Activated CD8-positive, alpha-beta T cell treated with anti-CD3 and anti-CD28 coated beads, Interleukin-2, amount 10 ng/mL, durations not matched to agents 7 days and 5 days (primary cell): Measurements from ENCODE around the gene KRTAP13-2. TPM values are rescaled to one million over a fixed set of nuclear protein-coding genes. Genes with fewer than 3 reads are reported as not detected.

ENCODE experiments used
- ATAC-seq: fragments of 150-1000 bp; cut with Tn5 transposase; one replicate; pipeline ENCODE4 v1.10.0; 2021; ENCODE audit warnings: moderate library complexity
- CTCF ChIA-PET: fragments of 350-600 bp; sonication (Branson Sonifier 250); formaldehyde crosslinking; loops from one replicate; lab custom pipeline; 2021; ENCODE audit warnings: antibody characterized with exemption; lab: Charles Lee
- POLR2A ChIA-PET: fragments of 350-600 bp; sonication (Branson Sonifier 250); formaldehyde crosslinking; loops from one replicate; lab custom pipeline; 2021; ENCODE audit warnings: antibody characterized with exemption; lab: Charles Lee
- DNase-seq: peaks from one replicate; pipeline ENCODE4 v3.0.0-alpha.2; 2020
- H3K27ac Mint-ChIP-seq: one replicate; pipeline ENCODE4 v1.8.0; 2021; ENCODE audit warnings: mild to moderate bottlenecking, mixed read lengths
- H3K27me3 Mint-ChIP-seq: one replicate; pipeline ENCODE4 v1.8.0; 2021; ENCODE audit warnings: low read depth, mixed read lengths
- H3K36me3 Mint-ChIP-seq: one replicate; pipeline ENCODE4 v1.8.0; 2021; ENCODE audit warnings: low read depth, mixed read lengths
- H3K4me1 Mint-ChIP-seq: one replicate; pipeline ENCODE4 v1.8.0; 2021; ENCODE audit warnings: low read depth, mixed read lengths
- H3K4me3 Mint-ChIP-seq: one replicate; pipeline ENCODE4 v1.8.0; 2021; ENCODE audit warnings: mild to moderate bottlenecking, mixed read lengths
- H3K9me3 Mint-ChIP-seq: one replicate; pipeline ENCODE4 v1.8.0; 2022; ENCODE audit warnings: mixed read lengths; ENCODE audit not compliant: insufficient read depth
- total RNA-seq, 2 experiments: library from RNA; stranded (reverse); gene quantifications; one replicate each; pipeline ENCODE4 v1.2.3, GENCODE V29; 2021

Gene KRTAP13-2
- total RNA-seq, 2 experiments from 2014 or later: not detected

DNA sequence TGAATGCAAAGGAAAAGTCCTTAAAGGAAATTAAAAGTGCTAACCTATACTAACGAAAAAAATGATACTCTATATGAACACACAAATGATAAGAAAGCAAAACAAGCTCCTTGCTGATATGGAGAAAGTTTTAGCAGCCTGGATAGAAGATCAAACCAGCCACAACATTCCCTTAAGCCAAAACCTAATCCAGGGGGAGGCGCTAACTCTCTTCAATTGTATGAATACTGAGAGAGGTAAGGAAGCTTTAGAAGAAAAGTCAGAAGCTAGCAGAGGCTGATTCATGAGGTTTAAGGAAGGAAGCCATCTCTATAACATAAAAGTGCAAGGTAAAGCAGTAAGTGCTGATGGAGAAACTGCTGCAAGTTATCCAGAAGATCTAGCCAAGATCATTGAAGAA, 27.1 kb downstream of the KRTAP13-2 start:
- ATAC-seq (no peak), DNase-seq (no peak)
- Mint-ChIP-seq H3K27ac (no peak overlapping the region), H3K4me1 (no peaks in the 10 kb centered on the region), H3K27me3 (no peaks in the 10 kb centered on the region), H3K4me3 (no peak overlapping the region), H3K9me3 (no peaks in the 10 kb centered on the region), H3K36me3 (no peaks in the 10 kb centered on the region)
- ChIA-PET CTCF (no interaction called here), POLR2A (no interaction called here)

DNA sequence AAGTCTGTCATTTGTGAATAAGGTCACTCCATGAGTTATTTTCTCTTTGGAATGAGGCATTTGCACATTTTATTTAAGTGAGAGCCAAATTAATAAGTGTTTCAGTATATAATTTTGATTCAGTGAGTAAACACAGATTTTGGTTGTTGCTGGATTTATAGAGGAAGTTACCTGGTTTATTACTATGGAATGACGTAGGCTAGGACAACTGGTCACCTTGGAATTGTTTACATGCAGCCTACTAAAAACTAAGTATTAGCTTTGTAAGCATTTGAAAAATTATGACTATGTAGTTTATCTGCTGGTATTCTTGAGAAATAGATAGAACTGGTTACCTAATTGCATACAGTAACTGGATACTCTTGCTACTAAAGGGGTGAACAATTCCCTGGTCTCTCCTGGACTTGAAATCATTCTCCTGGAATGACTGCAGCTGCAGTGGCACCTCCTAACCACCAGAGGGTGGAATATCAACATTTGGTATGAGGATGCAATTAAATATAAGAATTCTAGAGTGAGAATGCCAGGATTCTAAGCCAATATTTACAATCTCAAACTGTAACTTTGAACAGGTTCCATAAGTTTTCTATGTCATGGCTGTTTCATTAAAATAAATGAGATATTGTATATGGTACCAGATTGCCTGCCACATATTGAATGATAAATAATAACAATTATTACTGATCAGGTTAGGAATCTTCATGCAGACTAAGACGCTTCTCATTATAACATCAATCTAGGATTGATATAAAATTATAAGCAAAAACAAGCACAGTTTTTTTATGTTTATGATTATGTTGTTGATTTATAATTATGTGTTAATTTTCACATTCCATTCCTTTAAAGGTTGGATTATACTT, 31.1 kb downstream of the KRTAP13-2 start:
- H3K27ac Mint-ChIP-seq: no peak overlapping the region
- CTCF ChIA-PET: interaction anchor here (1.2 kb wide), 1 partner anchor 11 kb away, joined by 7 read pairs; no protein-coding TSS in a partner anchor
- ATAC-seq: no peak

DNA sequence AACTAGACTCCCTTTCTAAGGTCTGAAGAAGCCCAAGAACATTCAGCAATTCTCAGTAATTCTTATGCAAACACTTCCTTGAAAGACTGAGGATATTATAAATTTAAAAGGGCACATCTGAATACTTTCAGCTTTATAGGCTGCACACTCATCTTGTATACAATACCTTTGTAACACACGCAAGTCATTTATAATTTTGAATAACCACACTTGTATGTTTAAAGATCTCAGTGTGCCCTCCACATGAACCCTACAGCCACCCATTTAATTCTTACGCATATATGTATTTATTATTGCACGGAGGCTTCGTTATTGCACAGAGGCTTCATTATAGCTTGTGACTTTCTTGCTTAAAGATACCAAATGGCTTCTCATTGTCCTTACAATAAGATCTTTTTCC, 33.4 kb downstream of the KRTAP13-2 start:
- Mint-ChIP-seq H3K4me3 (no peak overlapping the region), H3K9me3 (no peaks in the 10 kb centered on the region), H3K27me3 (no peaks in the 10 kb centered on the region), H3K36me3 (no peaks in the 10 kb centered on the region), H3K4me1 (no peaks in the 10 kb centered on the region), H3K27ac (no peak overlapping the region)
- POLR2A ChIA-PET: no interaction called here
- no peak for DNase-seq
- CTCF ChIA-PET: no interaction called here
- ATAC-seq: no peak

More for the DNA sequence above, 31.1 kb downstream of the KRTAP13-2 start:
- no peaks in the 10 kb centered on the region for H3K9me3 Mint-ChIP-seq
- H3K4me1 Mint-ChIP-seq: no peaks in the 10 kb centered on the region
- POLR2A ChIA-PET: no interaction called here
- no peaks in the 10 kb centered on the region for H3K36me3 Mint-ChIP-seq
- no peaks in the 10 kb centered on the region for H3K27me3 Mint-ChIP-seq
- DNase-seq: no peak
- no peak overlapping the region for H3K4me3 Mint-ChIP-seq

DNA sequence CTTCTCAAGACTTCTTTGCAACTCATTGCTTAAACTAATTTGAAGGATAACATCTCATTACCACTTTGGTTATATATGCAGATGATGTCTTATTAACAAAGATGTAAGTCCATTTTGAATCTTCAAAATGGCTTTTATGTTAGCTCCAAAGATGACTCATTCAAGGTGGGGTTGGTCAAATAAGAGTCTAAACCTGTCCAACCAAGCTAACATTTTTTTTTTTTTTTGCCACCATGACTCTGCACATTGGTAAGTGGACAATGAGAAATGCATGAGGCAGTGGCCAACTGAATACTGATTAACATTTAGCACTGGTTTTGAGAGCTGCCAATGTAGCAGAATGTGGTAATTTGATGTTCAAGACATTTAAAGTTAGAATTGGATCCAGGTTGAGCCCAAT, 34.3 kb downstream of the KRTAP13-2 start:
- no peaks in the 10 kb centered on the region for H3K36me3 Mint-ChIP-seq
- DNase-seq (no peak), ATAC-seq (no peak)
- H3K4me3 Mint-ChIP-seq: no peak overlapping the region
- no peaks in the 10 kb centered on the region for H3K9me3 Mint-ChIP-seq
- POLR2A ChIA-PET: no interaction called here
- H3K4me1 Mint-ChIP-seq: no peaks in the 10 kb centered on the region
- CTCF ChIA-PET: no interaction called here
- H3K27ac Mint-ChIP-seq: no peak overlapping the region
- no peaks in the 10 kb centered on the region for H3K27me3 Mint-ChIP-seq

DNA sequence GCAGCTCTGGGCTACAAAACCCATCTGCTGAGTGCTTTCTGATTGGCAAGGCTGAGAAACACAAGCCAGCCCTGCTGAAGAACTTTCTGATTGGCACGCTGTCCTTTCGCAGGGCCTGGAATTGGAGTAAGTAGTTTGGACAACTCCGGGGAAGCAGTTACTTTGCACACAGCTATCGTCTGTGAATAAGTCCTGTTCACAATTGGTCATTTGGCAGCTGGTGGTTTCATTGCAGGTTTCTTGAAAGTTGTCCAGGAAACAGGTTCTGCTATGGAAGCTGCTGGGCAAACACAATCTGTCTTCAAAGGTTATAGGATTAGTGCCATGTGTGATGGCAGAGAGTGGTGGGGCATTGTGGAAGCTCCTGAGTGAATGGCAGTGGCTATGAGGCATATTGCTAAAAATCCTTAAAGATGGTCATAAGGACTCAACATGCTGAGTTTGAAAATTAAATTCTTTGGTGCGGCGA, 34.8 kb downstream of the KRTAP13-2 start, which contains the start of gene KRTAP27-1:
Gene KRTAP27-1, minus strand, starts transcription at position 419 of the 469 bp plus-strand sequence. Its CDS starts 26 bp downstream, at position 393.
- H3K27ac Mint-ChIP-seq: no peak within 1 kb of the TSS
- no peak for ATAC-seq
- no peaks in the 10 kb centered on the region for H3K9me3 Mint-ChIP-seq
- ChIA-PET CTCF (no interaction called here), POLR2A (no interaction called here)
- DNase-seq: no peak
- H3K36me3 Mint-ChIP-seq: no peaks in the 10 kb centered on the region
- H3K4me1 Mint-ChIP-seq: no peaks in the 10 kb centered on the region
- H3K27me3 Mint-ChIP-seq: no peaks in the 10 kb centered on the region
- no peak within 1 kb of the TSS for H3K4me3 Mint-ChIP-seq

DNA sequence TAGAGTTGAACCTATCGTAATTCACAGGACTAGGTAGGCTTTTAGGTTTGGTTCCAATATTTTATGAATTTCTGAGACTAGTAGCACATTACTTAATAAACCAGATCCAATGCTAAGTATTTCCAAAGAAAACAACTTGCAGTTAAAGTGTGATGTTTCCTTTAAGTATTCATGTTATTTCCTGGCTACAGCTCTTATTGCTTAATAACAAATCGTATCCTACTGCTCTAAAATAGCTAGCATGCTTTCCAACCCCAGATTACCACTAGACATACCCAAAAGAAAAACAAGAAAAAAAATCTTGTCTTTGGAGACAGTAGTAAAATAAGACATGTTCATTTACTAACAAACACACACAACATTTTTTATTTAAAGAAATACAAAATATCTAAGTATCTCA, 35.5 kb downstream of the KRTAP13-2 start:
- no peak overlapping the region for H3K4me3 Mint-ChIP-seq
- no peaks in the 10 kb centered on the region for H3K4me1 Mint-ChIP-seq
- DNase-seq (no peak), ATAC-seq (no peak)
- H3K27me3 Mint-ChIP-seq: no peaks in the 10 kb centered on the region
- H3K27ac Mint-ChIP-seq: no peak overlapping the region
- POLR2A ChIA-PET: no interaction called here
- no peaks in the 10 kb centered on the region for H3K36me3 Mint-ChIP-seq
- CTCF ChIA-PET: no interaction called here
- no peaks in the 10 kb centered on the region for H3K9me3 Mint-ChIP-seq

- no peak for DNase-seq
- Mint-ChIP-seq H3K27me3 (no peaks in the 10 kb centered on the region), H3K4me3 (no peak overlapping the region), H3K36me3 (no peaks in the 10 kb centered on the region), H3K4me1 (no peaks in the 10 kb centered on the region), H3K9me3 (no peaks in the 10 kb centered on the region), H3K27ac (no peak overlapping the region)
- ATAC-seq: no peak
- POLR2A ChIA-PET: no interaction called here
- CTCF ChIA-PET: no interaction called here
Measured at GRCh38 chr21:30333736-30334135, 38.3 kb downstream of the KRTAP13-2 start.

GRCh38 chr21:30332681-30333080, 39.4 kb downstream of the KRTAP13-2 start:
- ChIA-PET CTCF (no interaction called here), POLR2A (no interaction called here)
- H3K4me3 Mint-ChIP-seq: no peak overlapping the region
- no peaks in the 10 kb centered on the region for H3K36me3 Mint-ChIP-seq
- ATAC-seq: no peak
- H3K27ac Mint-ChIP-seq: no peak overlapping the region
- no peaks in the 10 kb centered on the region for H3K9me3 Mint-ChIP-seq
- DNase-seq: no peak
- no peaks in the 10 kb centered on the region for H3K4me1 Mint-ChIP-seq
- H3K27me3 Mint-ChIP-seq: no peaks in the 10 kb centered on the region

DNA sequence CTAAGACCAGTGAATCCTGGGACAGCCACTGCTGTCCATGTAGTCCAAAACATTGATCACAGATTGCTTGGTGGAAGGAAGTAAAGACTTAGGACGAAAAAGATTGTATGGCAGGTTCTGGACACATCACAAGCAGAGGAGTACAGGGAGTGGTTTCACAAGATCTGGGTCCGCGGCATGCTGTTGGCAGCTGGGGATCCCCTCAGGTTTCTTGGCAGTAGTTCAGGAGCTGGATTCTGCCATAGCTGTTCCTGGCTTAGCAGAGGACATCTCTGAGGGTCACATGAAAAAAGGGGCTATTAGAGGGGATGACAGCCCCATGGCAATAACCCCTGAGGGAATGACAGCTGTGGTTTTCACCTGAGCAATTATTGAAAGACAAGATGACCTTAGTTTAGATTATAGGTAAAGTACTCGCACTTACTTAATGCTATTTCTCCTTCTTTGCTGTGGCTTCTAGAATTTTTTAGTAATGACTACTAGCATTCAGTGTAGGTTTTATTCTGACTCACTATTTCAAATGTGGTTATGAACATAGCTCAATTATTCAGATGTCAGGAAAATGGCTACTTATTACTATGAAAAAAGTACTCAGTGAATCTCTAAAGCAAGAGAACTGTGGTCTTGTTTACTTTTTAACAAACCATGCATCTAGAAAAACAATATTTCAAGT, 42.7 kb downstream of the KRTAP13-2 start:
- CTCF ChIA-PET: interaction anchor here (3.2 kb wide), 1 partner anchor 12 kb away, joined by 7 read pairs; no protein-coding TSS in a partner anchor
- POLR2A ChIA-PET: no interaction called here
- no peak overlapping the region for H3K4me3 Mint-ChIP-seq
- ATAC-seq: no peak
- no peaks in the 10 kb centered on the region for H3K4me1 Mint-ChIP-seq
- H3K27me3 Mint-ChIP-seq: no peaks in the 10 kb centered on the region
- no peaks in the 10 kb centered on the region for H3K9me3 Mint-ChIP-seq
- DNase-seq: no peak
- no peaks in the 10 kb centered on the region for H3K36me3 Mint-ChIP-seq
- no peak overlapping the region for H3K27ac Mint-ChIP-seq

- Mint-ChIP-seq H3K4me1 (no peaks in the 10 kb centered on the region), H3K27ac (no peak overlapping the region), H3K36me3 (no peaks in the 10 kb centered on the region), H3K27me3 (no peaks in the 10 kb centered on the region), H3K4me3 (no peak overlapping the region), H3K9me3 (no peaks in the 10 kb centered on the region)
- DNase-seq: no peak
- ChIA-PET CTCF (no interaction called here), POLR2A (no interaction called here)
- ATAC-seq: no peak
Measured at GRCh38 chr21:30326390-30326789, 45.7 kb downstream of the KRTAP13-2 start.
